HG03571 (cell line): ENCODE results near the gene SEMA6D.

Experiments used
- ATAC-seq: cut with Tn5 transposase; IDR thresholded peaks from one replicate; pipeline ENCODE4 v1.9.1; 2021; ENCODE audit not compliant: unreplicated experiment

The SEMA6D gene, protein sequence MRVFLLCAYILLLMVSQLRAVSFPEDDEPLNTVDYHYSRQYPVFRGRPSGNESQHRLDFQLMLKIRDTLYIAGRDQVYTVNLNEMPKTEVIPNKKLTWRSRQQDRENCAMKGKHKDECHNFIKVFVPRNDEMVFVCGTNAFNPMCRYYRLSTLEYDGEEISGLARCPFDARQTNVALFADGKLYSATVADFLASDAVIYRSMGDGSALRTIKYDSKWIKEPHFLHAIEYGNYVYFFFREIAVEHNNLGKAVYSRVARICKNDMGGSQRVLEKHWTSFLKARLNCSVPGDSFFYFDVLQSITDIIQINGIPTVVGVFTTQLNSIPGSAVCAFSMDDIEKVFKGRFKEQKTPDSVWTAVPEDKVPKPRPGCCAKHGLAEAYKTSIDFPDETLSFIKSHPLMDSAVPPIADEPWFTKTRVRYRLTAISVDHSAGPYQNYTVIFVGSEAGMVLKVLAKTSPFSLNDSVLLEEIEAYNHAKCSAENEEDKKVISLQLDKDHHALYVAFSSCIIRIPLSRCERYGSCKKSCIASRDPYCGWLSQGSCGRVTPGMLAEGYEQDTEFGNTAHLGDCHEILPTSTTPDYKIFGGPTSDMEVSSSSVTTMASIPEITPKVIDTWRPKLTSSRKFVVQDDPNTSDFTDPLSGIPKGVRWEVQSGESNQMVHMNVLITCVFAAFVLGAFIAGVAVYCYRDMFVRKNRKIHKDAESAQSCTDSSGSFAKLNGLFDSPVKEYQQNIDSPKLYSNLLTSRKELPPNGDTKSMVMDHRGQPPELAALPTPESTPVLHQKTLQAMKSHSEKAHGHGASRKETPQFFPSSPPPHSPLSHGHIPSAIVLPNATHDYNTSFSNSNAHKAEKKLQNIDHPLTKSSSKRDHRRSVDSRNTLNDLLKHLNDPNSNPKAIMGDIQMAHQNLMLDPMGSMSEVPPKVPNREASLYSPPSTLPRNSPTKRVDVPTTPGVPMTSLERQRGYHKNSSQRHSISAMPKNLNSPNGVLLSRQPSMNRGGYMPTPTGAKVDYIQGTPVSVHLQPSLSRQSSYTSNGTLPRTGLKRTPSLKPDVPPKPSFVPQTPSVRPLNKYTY

DNA sequence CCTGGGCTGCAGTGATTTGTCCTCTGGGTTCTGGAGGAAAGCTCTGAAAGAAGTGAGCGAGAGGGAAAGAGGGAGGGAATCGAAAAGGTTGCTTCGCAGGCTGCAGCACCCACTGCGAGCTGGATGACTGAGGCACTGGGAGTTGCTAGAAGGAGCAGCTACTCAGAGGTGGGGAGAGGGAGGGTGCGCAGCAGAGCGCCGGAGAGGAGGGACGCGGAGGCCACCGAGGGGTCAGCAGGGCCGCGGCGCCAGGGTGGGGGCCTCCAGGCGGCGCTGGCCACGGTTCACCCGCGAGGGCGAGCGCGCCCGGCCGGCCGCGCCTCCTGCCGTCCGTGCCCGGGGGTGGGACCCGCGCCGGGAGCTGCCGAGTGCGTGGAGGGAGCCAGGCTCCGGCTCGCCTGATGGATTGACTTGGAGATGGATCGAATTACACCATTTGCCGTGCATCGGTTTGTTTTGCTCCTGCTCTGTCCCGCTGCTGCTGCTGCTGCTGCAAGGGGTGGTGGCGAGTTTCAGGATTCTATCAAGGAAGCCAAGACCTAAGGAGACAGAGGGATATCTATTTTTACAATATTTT lies at the start of gene SEMA6D:
SEMA6D (plus strand) TSS at position 470 of the 577 bp plus-strand sequence. CDS start 42,294 bp downstream, outside the sequence.
- ATAC-seq: no peak

DNA sequence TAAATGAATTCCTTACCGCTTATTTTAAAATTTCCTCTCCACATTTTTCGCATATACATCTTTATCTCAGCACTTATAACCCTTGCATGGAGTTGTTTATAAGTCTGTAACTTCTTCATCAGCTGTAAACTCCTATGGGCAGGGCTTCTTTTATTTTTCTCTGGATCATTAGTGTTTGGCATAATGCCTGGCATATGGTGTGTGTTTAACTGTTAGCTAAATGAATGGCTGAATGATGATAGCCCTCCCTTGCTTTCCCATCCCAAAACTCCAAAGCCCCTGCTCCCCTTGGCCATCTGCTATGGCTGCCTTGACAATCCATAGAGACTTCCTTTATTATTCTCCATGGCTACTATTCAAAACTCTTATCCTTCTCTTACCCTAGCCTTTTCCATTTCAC lies 48.1 kb upstream of the SEMA6D start:
- no peak for ATAC-seq

DNA sequence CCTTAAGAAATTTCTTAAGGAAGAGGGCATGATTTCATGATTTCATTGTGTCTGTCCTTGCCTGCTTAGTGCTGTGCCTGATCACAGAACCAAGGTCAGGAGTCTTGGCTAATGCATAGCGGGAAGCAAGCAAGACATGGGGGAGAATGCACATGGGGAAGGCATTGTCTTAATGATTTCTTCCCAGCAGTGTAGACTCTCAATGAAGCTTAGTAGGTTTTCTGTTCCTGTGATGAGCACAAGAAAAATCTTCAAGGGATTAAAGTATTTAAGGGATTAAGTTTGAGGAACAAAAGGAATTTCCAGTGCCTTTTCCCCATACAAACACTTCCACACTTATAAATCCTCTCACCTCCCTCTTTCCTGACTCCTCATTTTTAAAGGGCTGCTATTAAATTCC lies 46.9 kb upstream of the SEMA6D start:
- ATAC-seq: no peak

DNA sequence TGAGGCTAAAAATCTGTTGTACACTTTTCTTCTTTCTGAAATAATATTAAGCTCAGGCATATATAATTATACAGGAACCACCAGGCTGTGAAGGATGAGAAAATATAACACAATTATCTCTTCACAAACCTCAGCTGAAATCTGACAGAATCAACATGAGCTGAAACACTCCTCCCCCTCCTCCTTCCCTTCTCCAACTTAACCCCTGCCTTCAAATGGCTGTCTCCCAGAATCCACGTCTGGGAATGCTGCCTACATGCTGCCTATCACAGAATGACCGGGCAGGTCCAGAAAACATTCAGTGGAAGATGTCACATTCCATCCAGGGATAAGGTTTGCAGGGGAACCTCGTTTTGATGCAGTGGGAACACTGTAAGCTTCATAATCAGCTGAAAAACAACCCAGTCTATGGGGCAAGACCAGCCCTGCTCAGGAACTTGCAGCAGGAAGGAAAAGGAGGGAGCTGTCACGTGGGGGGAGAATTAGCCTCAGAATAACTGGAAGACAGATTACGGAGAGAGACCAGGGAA lies 44.0 kb upstream of the SEMA6D start:
- ATAC-seq: no peak

DNA sequence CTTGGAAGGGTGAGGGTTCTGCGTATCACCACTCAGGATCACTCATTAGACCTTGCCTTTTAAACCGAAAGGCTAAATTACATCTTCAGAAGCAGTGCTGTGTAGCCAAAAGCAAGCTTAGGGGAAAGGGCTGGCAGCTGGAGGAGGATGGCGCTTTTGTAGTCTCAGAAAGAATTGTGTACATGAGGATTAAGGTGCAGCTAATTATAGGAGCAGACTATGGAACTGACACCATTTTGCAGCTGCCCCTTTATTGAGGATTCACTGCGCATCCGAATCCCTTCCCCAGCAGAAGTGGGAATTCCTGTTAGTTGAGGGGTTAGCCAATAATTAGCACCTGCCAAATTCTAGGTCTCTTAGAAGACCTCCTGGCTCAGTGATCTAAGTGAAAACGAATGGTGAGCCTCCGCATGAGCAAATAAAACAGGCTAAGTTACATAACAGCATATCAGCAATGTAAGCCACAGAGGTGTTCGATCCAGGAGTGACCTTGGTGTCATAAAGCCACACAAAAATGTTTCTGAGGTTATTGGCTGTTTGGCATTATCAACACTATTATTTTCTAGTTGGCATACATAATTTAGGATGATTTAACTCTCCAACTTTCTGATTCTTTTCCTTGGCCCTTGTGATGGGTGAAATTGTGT lies 42.6 kb upstream of the SEMA6D start:
- ATAC-seq: no peak

DNA sequence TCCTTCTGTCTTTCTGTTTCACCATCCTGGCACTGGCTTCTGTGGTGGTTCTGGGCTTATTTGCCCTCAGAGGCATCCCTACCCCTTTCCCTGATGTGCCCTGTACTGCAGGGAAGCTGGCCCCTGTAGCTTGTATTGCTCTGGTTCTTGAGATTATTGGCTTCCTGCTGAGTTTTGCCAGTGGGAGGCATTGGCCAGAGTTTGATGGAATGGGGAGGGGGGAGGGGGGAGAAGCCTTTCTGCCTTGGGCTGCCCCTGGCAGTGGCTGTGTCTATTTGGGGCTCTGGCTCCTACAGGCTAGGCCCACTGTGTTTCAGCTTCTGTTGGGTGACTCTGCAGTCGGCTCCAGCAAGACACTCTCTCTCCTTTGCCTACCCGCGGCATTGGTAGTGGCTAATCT lies 41.6 kb upstream of the SEMA6D start:
- ATAC-seq: no peak

DNA sequence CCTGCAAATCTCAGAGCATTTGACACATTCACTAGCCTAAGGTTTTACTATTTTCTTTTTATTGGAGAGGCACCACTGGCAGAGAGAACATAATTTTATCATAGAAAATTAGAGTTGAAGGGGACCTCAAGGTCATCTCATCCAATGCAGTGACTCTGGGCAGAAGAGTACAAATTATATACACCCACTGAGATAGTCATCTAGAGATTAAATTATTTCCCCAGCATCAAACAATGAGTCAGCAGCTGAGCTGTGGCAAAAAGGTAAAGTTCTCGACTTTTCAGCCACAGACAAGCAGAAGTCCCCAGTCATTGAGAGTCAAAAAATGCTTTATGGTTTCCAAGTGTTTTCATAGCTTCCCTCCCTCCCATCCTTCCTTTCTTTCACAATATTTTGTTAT lies 39.3 kb upstream of the SEMA6D start:
- no peak for ATAC-seq

DNA sequence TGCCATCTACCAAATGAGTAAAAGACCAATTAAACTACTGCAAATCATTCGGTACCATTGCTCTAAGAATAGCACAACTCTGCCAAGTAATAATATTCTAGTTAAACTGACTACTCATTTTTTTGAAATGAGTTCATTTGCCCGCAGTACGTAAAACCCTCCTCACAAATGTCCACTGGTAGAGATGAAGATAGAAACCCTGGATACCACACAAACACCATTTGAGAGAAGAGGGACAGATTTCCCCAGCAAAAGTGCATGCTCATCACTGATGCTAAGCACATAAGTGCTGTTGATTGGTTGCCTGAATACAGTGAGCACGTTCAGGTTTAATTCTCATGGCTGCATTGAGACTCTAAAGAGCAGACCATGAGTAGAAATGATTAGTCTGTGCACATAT lies 34.6 kb upstream of the SEMA6D start:
- no peak for ATAC-seq

DNA sequence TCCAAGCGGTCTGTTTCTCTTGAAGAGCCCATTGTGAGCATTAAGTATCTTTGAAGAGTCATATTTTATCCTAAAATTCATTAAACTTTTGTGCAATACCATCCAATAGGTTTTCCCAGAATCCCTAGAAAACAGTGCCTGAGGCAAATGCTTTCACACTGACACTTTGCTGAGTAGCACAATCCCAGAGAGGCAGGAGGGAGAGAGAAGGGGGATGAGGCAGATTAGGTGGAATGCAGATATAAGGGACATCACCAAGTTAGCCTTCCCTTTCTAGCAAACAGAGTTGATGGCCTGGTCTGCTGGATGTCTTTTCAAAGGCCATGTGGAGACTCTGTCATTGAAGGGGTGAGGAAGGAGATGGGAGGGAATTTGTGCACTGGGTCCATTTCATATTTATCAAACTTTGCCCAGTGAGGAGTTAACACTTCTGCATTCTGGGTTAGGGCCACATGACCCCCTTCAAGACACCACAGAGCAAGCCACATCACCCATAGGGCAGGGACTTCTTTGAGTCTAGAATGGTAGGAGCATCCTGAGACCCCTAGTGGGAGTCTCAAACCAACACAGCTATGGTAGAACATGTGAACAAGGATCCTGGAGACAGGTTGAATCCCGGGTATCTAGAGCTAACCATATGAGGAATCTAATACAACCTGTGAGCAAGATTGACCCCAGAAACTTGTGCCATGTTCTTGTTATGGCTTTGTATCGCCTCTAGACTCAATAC lies 32.0 kb upstream of the SEMA6D start:
- ATAC-seq: no peak

DNA sequence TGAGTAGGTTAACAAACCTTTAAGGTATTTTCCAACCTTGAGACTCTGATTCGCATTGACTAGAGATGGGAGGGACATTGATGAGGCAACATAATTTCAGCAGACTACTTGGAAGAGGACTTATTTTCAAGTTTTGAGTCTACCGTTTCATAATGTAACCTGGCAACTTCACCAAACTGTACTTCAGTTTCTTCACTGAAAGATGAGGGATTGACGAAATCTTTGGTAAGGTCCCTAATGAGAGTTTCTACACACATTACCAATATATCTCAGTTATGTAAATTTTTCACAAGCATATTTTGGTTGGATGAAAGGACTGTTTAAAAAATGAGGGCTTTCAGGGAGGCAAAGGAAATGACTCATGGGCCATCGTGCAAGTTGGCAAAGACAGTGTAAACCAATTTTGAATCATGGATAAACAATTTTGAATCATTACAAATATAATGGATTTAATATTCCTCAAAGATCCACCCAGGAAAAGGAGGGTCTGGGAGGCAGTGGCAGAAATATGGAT lies 28.7 kb upstream of the SEMA6D start:
- ATAC-seq: no peak

DNA sequence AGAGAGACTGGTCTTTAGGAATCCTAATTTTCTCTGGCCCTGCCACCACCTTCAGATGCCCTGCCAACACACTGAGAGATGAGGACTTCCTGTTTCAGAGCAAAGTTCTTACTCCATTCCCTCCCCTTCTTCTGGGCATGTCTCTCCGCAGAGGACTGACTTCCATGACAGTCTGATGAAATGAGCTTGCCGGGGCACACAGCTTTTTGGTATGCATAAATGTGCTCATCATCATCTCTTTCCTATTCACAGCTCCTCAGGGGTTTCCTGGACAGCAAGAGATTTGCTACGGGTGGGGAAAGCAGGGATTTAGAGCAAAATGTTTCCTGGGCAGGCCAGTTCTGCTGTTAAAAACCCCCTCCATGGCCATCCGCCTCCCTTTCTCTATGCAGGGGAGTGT lies 27.6 kb upstream of the SEMA6D start:
- no peak for ATAC-seq

DNA sequence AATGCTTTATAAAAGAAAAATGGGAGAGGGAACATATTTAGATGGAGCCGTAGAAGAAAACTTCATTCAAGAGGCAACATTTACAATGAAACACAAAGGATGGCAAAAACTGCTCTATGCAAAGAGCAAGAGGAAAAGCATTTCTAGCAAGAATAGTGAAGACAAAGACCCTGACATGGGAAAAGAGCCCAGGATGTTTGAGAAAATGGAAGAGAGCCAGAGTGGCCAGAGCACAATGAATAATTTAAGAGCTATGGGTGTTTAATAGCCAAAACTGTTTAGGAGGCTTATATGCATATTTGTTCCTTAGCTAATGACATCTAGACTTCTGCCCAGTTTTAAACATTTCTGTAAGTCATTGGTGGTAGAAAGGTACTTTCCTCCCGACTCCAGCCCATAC lies 25.4 kb upstream of the SEMA6D start:
- ATAC-seq: no peak

DNA sequence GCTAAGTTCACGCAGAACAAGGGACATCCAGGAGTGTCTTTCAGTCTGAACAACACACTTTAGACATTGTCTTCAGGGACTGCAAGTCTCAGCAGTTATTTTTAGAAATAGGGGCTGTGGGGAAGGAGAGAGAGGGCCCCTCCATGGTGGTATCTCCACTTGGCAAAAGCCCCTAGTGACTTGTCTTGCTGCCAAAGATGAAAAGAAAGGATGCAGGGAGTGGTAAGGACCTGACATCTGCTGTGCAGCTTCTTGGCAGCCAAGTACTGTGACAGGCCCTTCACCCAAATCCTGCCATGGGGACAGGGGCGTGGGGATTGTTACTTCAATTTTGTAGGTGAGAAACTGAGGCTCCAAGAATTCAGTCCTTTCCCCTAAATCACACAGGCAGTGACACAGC lies 21.0 kb upstream of the SEMA6D start:
- ATAC-seq: no peak

DNA sequence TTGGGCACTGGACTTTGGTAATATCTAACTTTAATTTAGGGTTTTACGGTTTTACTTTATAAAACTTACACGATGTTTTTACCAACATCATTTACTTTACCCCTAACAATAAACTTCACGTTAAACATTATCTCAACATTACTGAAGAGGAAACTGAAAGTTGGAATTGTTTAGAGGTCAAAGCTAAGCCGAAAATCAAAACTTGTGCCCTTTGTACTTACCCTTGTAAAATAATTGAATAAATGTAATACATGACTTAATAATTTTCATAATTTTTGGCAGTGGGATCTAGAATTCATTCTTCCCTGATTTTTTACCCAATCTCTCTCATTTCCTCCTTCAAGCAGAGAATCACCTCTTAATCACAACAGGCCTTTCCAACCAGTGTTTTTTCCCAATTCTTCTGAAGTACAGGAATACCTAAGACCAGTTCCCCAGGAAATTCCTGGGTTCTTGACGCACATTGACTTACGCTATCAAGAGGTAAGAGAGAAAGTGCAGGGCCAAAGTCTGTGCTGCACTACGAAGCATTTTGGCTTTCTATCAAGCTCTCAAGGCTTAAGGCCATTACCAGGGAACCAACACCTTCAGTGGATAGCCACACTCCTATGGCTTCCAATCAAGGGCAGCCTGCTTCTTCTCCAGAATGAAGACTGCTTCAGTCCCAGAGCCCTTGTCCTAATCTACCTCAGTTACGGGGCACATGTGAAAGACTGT lies 11.9 kb upstream of the SEMA6D start:
- no peak for ATAC-seq

DNA sequence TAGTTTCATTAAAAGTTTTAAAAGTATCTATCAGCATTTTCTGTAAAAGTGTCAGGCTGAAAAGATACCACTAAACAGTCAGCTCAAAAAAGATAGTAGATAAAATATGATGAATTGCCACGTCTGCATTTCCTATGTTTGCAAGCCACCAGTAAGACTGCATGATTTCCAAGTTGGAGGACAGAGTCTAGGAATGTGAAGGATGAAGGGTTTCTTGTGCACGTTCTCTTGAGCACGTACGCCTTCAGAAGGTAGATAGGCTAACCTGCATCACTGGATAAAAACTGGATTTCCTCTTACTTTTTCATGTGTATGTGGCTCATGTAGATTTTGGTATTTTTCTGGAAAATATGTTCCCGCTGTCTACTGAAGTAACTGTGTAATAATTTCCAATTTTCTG lies 9.9 kb upstream of the SEMA6D start:
- no peak for ATAC-seq

DNA sequence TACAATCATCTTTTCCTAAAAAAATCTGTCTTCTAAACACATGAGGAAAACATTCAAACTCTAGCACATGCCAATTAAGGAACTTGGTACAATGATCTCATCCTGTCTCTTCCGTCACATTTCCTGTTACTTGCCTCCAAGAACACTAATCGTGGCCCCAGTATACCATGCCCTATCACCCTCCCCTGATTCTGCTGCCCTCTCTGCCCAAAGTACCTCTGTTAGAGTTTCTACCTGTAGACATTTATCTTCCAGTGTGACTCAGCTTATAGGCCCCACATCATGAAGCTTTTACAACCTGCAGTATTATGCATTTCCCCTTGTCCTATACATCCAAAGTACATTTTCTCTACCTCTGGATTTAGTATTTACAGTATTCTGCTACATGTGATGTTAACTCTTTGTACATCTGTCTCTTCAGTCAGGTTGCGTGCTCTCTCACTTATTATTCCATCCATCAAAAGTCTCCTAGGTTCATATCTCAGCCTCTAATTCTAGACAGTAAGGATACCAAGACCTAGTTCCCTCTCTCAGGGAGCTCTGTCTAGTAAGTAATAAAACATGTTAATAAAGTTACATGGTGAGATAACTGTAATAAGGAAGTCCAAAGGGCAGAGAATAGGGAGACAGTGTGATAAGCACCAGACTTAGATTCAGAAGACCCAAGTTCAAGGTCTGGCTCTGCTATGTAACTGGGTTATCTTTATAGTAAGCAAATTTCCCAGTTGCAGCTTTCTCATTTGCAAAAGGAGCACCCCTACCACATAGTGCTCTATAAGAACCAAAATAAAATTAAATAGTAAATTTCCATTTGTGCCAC lies 8.9 kb upstream of the SEMA6D start:
- ATAC-seq: no peak

DNA sequence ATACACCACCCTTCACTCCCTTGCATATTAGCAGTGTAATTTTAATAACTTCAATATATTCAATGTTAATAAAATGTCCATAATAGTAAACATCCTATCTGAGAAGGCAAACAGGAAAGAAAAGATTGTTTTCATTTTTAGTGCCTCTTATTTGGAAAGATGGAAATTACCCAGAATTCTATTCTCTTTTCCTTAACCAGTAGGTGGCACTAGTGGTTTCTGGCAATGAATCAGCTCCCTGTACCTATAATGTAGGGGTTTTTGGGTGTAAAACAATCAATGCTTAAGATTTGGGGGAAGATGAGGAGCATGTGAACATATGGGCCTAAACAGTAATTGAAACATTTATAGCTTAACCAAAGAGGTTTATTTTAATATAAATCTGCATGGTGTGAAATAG lies 5.7 kb upstream of the SEMA6D start:
- no peak for ATAC-seq

DNA sequence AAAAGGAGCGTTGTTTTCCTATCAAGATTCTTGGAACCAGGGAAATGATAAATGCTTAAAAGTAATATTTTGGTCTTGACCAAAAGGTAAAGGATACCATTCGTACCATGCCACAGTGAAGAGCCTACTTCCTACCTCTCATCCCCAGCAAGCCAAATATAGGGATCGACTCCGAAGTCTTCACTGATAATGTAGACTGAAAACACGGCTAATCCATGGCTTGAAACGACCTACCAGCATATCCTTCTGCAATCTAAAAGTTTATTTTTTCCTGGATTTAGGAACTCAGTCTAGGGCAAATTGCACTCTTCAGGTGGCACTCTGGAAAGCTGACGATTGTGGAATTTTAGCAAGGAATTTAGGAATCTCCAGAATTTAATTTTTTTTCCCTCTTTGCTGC lies 1.9 kb upstream of the SEMA6D start:
- ATAC-seq: no peak
